ENCODE results near the gene AGAP1. TPM values are rescaled to one million over a fixed set of nuclear protein-coding genes. Genes with fewer than 3 reads are reported as not detected.
A peak's percentile ranks its signal among the peaks of the same experiment; 100 is the strongest.

AGAP1 gene
- total RNA-seq, 2 experiments from 2014 or later = 1.8 to 2.0 TPM

DNA sequence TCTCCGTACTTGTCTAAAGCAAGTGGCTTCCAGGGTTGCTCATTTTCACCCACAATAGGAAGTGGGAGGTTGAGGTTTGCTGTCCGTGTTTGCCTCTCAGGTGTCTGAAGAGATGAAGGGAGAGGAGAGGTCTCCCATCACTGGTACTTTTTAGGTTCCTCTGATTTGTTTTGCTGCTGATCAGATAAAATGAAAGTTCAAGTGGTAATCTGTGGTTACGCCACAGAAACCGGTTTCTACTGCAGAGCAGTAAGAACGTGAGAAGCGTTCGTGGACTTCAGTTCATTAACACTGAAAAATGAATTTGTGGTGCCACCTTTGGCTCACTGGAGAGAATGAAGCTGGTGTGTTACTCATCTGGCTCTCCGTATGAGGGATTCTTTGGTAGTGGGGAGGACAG lies 556.1 kb downstream of the AGAP1 start:
- H3K36me3 Mint-ChIP-seq = no peaks in the 10 kb centered on the region
- H3K9me3 Mint-ChIP-seq = no peaks in the 10 kb centered on the region
- H3K4me3 Mint-ChIP-seq = no peak overlapping the region
- ChIA-PET POLR2A (no interaction called here), CTCF (no interaction called here)
- H3K27ac Mint-ChIP-seq = no peak overlapping the region
- intact Hi-C loops (cut with micrococcal nuclease) = loop anchor here (10.0 kb wide), 1 partner anchor 265 kb away; no protein-coding TSS in a partner anchor
- H3K27me3 Mint-ChIP-seq = peaks cover 23% of the 10 kb centered on the region
- peak; percentile 16 for DNase-seq
- peaks cover 7% of the 10 kb centered on the region for H3K4me1 Mint-ChIP-seq (ENCODE audit: low read depth)

DNA sequence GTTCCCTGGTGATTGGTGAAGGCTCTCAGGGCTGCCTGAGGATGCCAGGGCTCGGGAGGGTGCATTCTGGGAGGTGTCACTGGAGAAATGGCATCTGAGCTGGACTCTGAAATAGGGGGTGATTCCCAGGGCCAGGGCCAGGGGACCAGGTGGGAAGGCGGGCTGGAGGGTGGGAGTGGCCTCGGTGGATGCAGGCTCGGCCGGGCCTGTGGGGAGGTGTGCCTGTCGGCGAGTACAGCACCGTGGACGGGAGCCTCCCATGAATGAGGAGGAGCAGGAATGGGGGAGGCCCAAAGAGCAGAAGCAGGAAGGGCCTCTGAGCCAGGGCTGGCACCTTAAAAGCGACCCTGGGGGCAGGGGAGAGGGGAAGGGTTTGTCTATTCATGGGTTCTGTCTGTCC lies 557.5 kb downstream of the AGAP1 start:
- no peak overlapping the region for H3K4me3 Mint-ChIP-seq
- ChIA-PET CTCF (no interaction called here), POLR2A (no interaction called here)
- DNase-seq = no peak
- H3K27ac Mint-ChIP-seq = no peak overlapping the region
- peaks cover 7% of the 10 kb centered on the region for H3K4me1 Mint-ChIP-seq (ENCODE audit: low read depth)
- H3K27me3 Mint-ChIP-seq = peaks cover 32% of the 10 kb centered on the region
- intact Hi-C loops (cut with micrococcal nuclease) = loop anchor here (10.0 kb wide), 1 partner anchor 267 kb away; no protein-coding TSS in a partner anchor
- no peaks in the 10 kb centered on the region for H3K9me3 Mint-ChIP-seq
- no peaks in the 10 kb centered on the region for H3K36me3 Mint-ChIP-seq

DNA sequence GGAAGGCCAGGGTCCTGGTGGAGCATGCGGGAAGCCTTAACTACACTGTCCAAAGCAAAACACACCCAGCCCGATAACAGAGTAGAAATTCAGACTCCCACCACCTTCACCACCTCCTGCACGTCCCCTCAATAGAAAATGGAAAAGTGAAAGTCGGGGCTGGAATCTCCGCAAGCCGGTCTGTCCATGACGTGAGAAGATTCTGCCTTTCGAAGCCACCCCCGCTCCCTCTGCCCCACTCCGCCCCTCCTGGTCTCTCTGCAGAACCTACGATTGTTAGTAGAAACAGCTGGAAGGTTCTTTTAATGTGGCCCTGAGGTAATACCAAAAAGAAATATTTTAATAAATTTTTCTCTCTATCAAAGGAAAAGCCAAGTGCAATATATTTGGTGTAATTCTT lies 558.0 kb downstream of the AGAP1 start:
- Mint-ChIP-seq H3K4me1 (ENCODE audit: low read depth) (peaks cover 7% of the 10 kb centered on the region), H3K27me3 (peaks cover 35% of the 10 kb centered on the region), H3K9me3 (no peaks in the 10 kb centered on the region), H3K27ac (no peak overlapping the region), H3K4me3 (no peak overlapping the region), H3K36me3 (no peaks in the 10 kb centered on the region)
- CTCF ChIA-PET = no interaction called here
- DNase-seq = no peak
- intact Hi-C loops (cut with micrococcal nuclease) = loop anchor here (10.0 kb wide), 1 partner anchor 267 kb away; no protein-coding TSS in a partner anchor
- POLR2A ChIA-PET = no interaction called here

DNA sequence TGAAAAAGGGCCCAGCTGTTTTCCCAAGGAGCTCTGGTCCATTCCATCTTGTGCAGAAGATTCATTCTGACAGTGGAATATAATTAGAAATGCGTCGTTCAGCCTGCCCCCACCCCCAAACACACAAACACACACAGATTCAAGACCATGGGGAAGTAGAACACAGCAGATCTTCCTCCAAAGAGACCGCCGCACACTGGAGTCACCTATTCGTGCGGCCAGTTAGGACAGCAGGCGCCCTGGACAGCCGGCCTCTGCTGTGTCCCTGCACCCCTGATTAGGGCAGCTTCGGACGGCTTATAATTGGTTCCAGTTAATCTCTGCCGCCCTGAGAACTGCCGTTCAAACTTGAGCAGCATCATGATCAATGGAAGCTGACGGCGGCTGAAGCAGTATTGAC lies 558.4 kb downstream of the AGAP1 start:
- H3K27me3 Mint-ChIP-seq = peaks cover 37% of the 10 kb centered on the region
- intact Hi-C loops (cut with micrococcal nuclease) = loop anchor here (10.0 kb wide), 1 partner anchor 267 kb away; no protein-coding TSS in a partner anchor
- H3K9me3 Mint-ChIP-seq = no peaks in the 10 kb centered on the region
- H3K4me1 Mint-ChIP-seq (ENCODE audit: low read depth) = peaks cover 7% of the 10 kb centered on the region
- H3K4me3 Mint-ChIP-seq = no peak overlapping the region
- no peaks in the 10 kb centered on the region for H3K36me3 Mint-ChIP-seq
- no peak for DNase-seq
- ChIA-PET CTCF (no interaction called here), POLR2A (no interaction called here)
- no peak overlapping the region for H3K27ac Mint-ChIP-seq

DNA sequence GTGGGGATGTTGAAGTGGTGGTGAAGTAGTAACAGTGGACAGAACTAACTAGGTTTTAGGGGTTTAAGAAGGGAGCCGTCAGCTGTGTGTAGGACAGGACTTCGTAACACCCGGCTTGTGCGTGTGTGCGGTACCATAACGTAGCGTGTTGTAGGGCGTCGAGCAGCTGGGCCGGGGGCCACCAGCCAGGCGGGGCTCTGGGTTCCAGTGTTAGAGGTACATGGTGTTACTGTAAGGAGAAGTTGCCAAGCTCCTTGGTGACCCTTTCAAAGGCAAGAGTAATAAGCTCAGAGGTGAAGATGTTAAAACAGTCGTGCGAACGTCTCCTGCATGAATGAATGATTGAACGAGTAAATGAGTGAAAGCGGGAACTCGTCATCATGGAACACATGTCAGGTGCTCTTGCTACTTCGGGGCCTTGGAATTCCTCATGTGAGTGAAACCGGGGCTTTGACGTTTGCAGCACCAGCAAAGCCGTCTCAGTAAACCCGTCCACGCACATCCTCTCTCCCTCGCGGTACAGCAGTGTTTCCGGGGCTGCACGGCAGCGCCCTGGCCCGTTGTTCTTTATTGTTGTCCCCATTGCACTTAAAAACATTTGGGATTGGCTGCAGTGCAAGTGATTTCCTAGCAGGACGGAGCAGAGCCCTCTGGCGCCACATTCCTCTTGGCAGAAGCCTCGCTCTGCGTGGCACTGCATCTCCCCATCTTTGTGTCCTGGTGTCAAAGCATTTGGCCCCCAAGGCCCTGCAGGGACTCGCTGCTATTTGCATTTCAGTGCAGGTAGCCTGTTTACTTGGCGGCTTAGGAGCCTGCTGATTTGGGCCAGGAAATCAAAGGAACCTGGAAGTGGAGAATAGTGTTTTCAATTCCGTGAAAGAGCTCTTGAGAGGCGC lies 559.3 kb downstream of the AGAP1 start:
- Mint-ChIP-seq H3K4me1 (ENCODE audit: low read depth) (peaks cover 7% of the 10 kb centered on the region), H3K9me3 (peaks cover 2% of the 10 kb centered on the region), H3K4me3 (no peak overlapping the region), H3K36me3 (no peaks in the 10 kb centered on the region), H3K27ac (no peak overlapping the region), H3K27me3 (peaks cover 37% of the 10 kb centered on the region)
- CTCF ChIA-PET = no interaction called here
- DNase-seq = no peak
- POLR2A ChIA-PET = no interaction called here
- intact Hi-C loops (cut with micrococcal nuclease) = loop anchor here (10.0 kb wide), 1 partner anchor 268 kb away; no protein-coding TSS in a partner anchor

DNA sequence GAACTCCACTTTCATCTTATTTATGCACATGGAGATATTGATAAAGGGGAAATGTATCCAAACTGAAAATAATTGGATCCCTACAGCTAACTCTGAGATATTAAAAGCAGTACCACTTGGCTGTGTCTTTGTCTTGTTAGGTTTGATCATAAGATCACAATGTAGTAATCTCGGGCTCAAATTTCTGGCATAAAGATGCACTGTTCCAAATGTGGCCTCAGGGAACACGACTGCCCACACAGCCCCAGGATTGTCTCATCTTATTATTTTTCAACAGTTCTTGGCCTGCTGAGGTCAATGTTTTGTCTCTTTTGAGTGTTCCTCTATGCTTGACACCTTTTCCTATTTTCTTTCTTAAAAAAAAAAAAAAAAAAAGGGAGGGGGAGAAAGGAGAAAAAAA lies 560.3 kb downstream of the AGAP1 start:
- no peak for DNase-seq
- Mint-ChIP-seq H3K4me3 (no peak overlapping the region), H3K27ac (no peak overlapping the region), H3K36me3 (no peaks in the 10 kb centered on the region), H3K9me3 (peaks cover 7% of the 10 kb centered on the region), H3K4me1 (ENCODE audit: low read depth) (peaks cover 7% of the 10 kb centered on the region), H3K27me3 (peaks cover 37% of the 10 kb centered on the region)
- intact Hi-C loops (cut with micrococcal nuclease) = loop anchor here (10.0 kb wide), 1 partner anchor 269 kb away; no protein-coding TSS in a partner anchor
- ChIA-PET POLR2A (no interaction called here), CTCF (no interaction called here)

DNA sequence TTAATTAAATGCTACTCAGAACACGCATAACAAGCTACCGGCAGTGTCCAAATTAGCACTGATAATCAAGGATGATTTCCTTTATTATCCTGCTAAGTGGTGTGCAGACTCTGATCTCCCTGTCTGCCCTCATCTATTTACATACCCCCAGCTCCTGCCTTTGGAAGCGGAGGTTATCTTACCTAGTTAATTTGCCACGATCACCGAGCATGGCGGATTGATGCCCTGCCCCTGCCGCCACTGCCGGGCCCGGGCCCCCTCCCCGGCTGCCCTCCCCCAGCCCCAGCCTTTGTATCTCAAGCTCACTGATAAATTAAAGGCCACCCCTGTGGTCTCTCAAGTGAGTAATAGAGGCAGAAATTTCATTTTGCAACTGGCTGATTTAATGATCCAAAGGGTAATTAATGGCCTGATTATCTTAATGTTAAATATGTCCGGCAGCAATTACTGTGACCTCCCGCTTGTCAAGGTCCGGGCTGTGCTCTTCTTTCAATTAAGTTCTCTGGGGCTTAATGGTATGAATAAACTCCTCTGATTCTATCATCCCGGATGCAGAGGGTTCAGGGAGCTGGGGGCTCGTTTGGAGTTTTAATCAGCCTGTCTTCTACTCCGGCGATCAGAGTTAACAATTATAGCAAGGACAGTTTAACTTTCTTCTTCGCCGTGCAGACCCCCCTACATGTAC lies 560.9 kb downstream of the AGAP1 start:
- Mint-ChIP-seq H3K4me1 (ENCODE audit: low read depth) (peaks cover 5% of the 10 kb centered on the region), H3K27me3 (peaks cover 37% of the 10 kb centered on the region), H3K9me3 (peaks cover 7% of the 10 kb centered on the region), H3K4me3 (no peak overlapping the region), H3K27ac (no peak overlapping the region), H3K36me3 (no peaks in the 10 kb centered on the region)
- intact Hi-C loops (cut with micrococcal nuclease) = loop anchor here (10.0 kb wide), 1 partner anchor 270 kb away; no protein-coding TSS in a partner anchor
- CTCF ChIA-PET = no interaction called here
- DNase-seq = no peak
- POLR2A ChIA-PET = no interaction called here

DNA sequence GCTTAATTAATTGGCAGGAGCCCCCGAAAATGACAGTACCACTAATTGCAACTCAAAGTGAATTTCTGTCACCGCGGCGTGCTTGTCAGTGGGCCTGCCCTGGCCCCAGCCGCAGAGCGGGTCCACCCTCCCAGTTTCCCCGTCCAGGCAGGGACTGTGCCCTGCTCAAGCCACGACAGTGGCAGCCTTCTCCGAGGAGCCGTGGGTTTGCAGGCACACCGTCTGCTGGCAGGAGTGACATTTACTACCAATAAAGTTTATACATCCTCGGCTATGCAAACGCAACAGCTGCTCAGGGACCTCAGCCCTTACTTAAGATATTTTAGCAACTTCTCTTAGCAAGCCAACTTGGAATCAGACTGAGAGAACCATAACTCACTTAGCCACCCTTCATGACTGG lies 561.6 kb downstream of the AGAP1 start:
- DNase-seq = no peak
- Mint-ChIP-seq H3K36me3 (no peaks in the 10 kb centered on the region), H3K4me3 (no peak overlapping the region), H3K27me3 (peaks cover 37% of the 10 kb centered on the region), H3K9me3 (peaks cover 7% of the 10 kb centered on the region), H3K27ac (no peak overlapping the region), H3K4me1 (ENCODE audit: low read depth) (no peaks in the 10 kb centered on the region)
- CTCF ChIA-PET = interaction anchor here (1.0 kb wide), 1 partner anchor 18 kb away, joined by 3 read pairs; no protein-coding TSS in a partner anchor
- POLR2A ChIA-PET = no interaction called here
- intact Hi-C loops (cut with micrococcal nuclease) = loop anchor here (10.0 kb wide), 1 partner anchor 271 kb away; no protein-coding TSS in a partner anchor

DNA sequence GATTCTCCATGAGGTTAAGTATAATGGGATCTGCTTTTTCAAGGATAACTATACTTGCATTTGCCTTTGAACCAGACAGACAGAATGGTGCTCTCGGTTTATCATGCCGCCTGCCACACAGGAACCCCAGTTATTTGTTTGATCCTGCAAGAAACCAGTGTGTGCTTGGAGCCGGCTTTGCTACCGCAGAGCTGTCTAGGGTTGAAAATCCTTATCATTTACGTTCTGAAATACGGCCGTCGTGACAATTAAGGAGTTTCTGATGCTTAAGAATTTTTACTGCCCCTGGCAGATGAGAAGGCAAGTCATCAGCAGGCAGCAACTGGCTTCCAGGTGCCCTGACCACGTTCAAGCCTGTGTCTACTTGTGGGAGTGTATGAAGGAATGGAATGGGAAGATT lies 562.3 kb downstream of the AGAP1 start:
- H3K27ac Mint-ChIP-seq = no peak overlapping the region
- H3K27me3 Mint-ChIP-seq = peaks cover 39% of the 10 kb centered on the region
- intact Hi-C loops (cut with micrococcal nuclease) = loop anchor here (10.0 kb wide), 1 partner anchor 271 kb away; no protein-coding TSS in a partner anchor
- ChIA-PET POLR2A (no interaction called here), CTCF (interaction anchor here (1.0 kb wide), 1 partner anchor 17 kb away, joined by 3 read pairs; no protein-coding TSS in a partner anchor)
- no peak overlapping the region for H3K4me3 Mint-ChIP-seq
- no peaks in the 10 kb centered on the region for H3K36me3 Mint-ChIP-seq
- DNase-seq = no peak
- H3K9me3 Mint-ChIP-seq = peaks cover 7% of the 10 kb centered on the region
- H3K4me1 Mint-ChIP-seq (ENCODE audit: low read depth) = no peaks in the 10 kb centered on the region

DNA sequence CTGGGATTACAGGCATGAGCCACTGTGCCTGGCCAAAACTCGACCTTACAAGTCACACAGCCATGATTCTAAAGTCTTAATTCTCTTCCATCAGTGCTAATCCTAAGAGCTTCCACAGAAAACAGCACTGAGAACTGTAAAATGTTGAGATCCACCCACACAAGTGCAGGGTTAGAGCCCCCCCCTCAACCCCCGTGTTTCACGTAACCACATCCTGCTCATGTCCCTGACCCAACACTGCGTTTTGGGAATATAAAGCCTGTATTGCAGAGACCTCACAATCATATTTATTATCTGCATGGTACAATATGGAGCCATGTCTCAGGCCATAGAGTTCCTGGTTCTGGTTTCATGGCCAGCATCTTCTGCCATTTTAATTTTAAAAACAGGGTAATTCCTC lies 563.5 kb downstream of the AGAP1 start:
- CTCF ChIA-PET = no interaction called here

DNA sequence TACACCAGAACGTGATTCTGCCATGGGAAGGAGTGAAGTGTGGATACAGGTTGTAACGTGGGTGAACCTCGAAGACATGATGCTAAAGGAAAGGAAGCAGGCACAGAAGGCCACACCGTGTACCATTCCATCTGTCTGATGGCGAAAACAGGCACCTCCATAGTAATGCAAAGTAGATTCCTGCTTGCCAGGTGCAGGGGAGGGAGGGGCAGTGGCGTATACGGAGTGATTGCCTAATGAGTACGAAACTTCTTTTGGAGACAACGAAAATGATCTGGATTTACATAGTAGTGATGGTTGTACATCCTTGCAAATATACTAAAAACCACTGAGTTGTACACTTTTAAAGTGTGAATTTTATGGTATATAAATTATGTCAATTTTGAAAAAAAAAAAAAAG lies 567.7 kb downstream of the AGAP1 start:
- intact Hi-C loops (cut with micrococcal nuclease) = no loop called here
- Mint-ChIP-seq H3K36me3 (no peaks in the 10 kb centered on the region), H3K9me3 (peaks cover 7% of the 10 kb centered on the region), H3K27ac (no peak overlapping the region), H3K27me3 (peaks cover 11% of the 10 kb centered on the region), H3K4me3 (no peak overlapping the region), H3K4me1 (ENCODE audit: low read depth) (no peaks in the 10 kb centered on the region)
- DNase-seq = no peak
- POLR2A ChIA-PET = no interaction called here
- CTCF ChIA-PET = no interaction called here

More for the DNA sequence above, 563.5 kb downstream of the AGAP1 start:
- intact Hi-C loops (cut with micrococcal nuclease) = loop anchor here (10.0 kb wide), 1 partner anchor 273 kb away; no protein-coding TSS in a partner anchor
- Mint-ChIP-seq H3K36me3 (no peaks in the 10 kb centered on the region), H3K27me3 (peaks cover 41% of the 10 kb centered on the region), H3K9me3 (peaks cover 7% of the 10 kb centered on the region), H3K4me1 (ENCODE audit: low read depth) (no peaks in the 10 kb centered on the region), H3K4me3 (no peak overlapping the region), H3K27ac (no peak overlapping the region)
- DNase-seq = no peak
- POLR2A ChIA-PET = no interaction called here

DNA sequence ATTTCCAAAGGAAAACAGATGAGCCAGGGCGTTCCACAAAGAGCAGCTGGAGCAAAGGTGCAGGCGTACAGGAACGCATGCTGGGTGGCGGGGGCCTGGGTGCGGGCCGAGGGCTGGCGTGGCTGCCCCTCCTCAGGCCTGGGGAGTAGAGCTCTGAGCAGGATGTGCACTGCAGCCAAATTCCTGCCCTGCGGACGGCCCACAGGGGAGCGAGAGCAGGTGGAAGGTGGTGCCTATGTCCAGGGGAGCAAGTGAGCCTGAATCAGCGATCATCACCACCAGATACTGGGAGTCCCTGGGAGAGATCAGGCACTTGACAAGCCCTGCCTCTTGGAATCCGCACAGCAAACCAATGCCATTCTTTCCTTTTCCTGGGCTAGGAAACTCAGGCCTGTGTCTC lies 568.1 kb downstream of the AGAP1 start:
- Mint-ChIP-seq H3K9me3 (peaks cover 7% of the 10 kb centered on the region), H3K4me3 (no peak overlapping the region), H3K4me1 (ENCODE audit: low read depth) (no peaks in the 10 kb centered on the region), H3K36me3 (no peaks in the 10 kb centered on the region), H3K27me3 (peaks cover 7% of the 10 kb centered on the region), H3K27ac (no peak overlapping the region)
- DNase-seq = no peak
- intact Hi-C loops (cut with micrococcal nuclease) = no loop called here
- POLR2A ChIA-PET = no interaction called here
- CTCF ChIA-PET = no interaction called here
